Stimulated activated CD8-positive, alpha-beta memory T cell treated with anti-CD3 and anti-CD28 coated beads, Interleukin-4, amount 100 ng/mL, for 1 hour (primary cell): Measurements from ENCODE around the gene TMEM200B.
"Not testable (repeated sequence)": the region's sequence is repeated elsewhere in the genome, so short reads cannot be mapped to it uniquely, and the experiment has no call there.

ENCODE experiments used
- DNase-seq, 2 donors: peaks; one replicate each; pipeline ENCODE4 v3.0.0-alpha.2; 2020; ENCODE audit warnings: low read depth in 2 of 2, low spot score in 1 of 2

The TMEM200B gene

GRCh38 chr1:29134695-29135028, 11.0 kb upstream of the TMEM200B start:
- no peak for DNase-seq

GRCh38 chr1:29133861-29134694, 10.4 kb upstream of the TMEM200B start:
- no peak for DNase-seq

GRCh38 chr1:29131056-29131455, 7.4 kb upstream of the TMEM200B start:
- not testable (repeated sequence) for DNase-seq

GRCh38 chr1:29129916-29130315, 6.2 kb upstream of the TMEM200B start:
- DNase-seq = no peak

- no peak for DNase-seq
Measured at GRCh38 chr1:29128739-29129138, 5.0 kb upstream of the TMEM200B start.

GRCh38 chr1:29126198-29126597, 2.5 kb upstream of the TMEM200B start:
- DNase-seq = no peak

GRCh38 chr1:29125788-29126187, 2.1 kb upstream of the TMEM200B start:
- no peak for DNase-seq

- DNase-seq = no peak
Measured at GRCh38 chr1:29125237-29125641, 1.5 kb upstream of the TMEM200B start.

- DNase-seq = peak; percentile 23 to 28
Measured at GRCh38 chr1:29124366-29125236, 898 bp upstream of the TMEM200B start.

GRCh38 chr1:29123053-29123886, 433 bp downstream of the TMEM200B start:
- DNase-seq = no peak

- no peak for DNase-seq
Measured at GRCh38 chr1:29122682-29123052, 1.0 kb downstream of the TMEM200B start.

- DNase-seq = no peak
Measured at GRCh38 chr1:29121936-29122681, 1.6 kb downstream of the TMEM200B start.

GRCh38 chr1:29121516-29121935, 2.2 kb downstream of the TMEM200B start:
- DNase-seq = no peak

GRCh38 chr1:29120947-29121485, 2.7 kb downstream of the TMEM200B start:
- DNase-seq = peak; percentile 21 to 43

GRCh38 chr1:29120367-29120766, 3.3 kb downstream of the TMEM200B start:
- no peak for DNase-seq

GRCh38 chr1:29119121-29119929, 4.4 kb downstream of the TMEM200B start:
- DNase-seq = no peak

GRCh38 chr1:29117381-29117780, 6.3 kb downstream of the TMEM200B start:
- DNase-seq = no peak

GRCh38 chr1:29114654-29115053, 9.0 kb downstream of the TMEM200B start:
- no peak for DNase-seq

- no peak for DNase-seq
Measured at GRCh38 chr1:29113413-29114117, 10.1 kb downstream of the TMEM200B start.
